Measurements from ENCODE around the gene EPS15.
"Not testable (repeated sequence)": the region's sequence is repeated elsewhere in the genome, so short reads cannot be mapped to it uniquely, and the experiment has no call there.

Gene EPS15

GRCh38 chr1:51542158-51542953 is 23.3 kb upstream of the EPS15 start:
- ATAC-seq (peak; percentile 77), DNase-seq (no peak)

GRCh38 chr1:51541313-51542050 is 22.4 kb upstream of the EPS15 start:
- DNase-seq (no peak), ATAC-seq (peak; percentile 79)

- DNase-seq, result no peak
- ATAC-seq, result no peak
Measured at GRCh38 chr1:51537568-51537967, 18.5 kb upstream of the EPS15 start.

GRCh38 chr1:51535006-51535592 is 16.0 kb upstream of the EPS15 start:
- peak; percentile 31 for DNase-seq
- no peak for ATAC-seq

- DNase-seq (no peak), ATAC-seq (peak; percentile 40)
Measured at GRCh38 chr1:51534447-51534846, 15.4 kb upstream of the EPS15 start.

- no peak for DNase-seq
Measured at GRCh38 chr1:51532853-51533252, 13.8 kb upstream of the EPS15 start.

GRCh38 chr1:51530447-51530846 is 11.4 kb upstream of the EPS15 start:
- DNase-seq, ATAC-seq: not testable (repeated sequence)

More at GRCh38 chr1:51532853-51533252, 13.8 kb upstream of the EPS15 start:
- ATAC-seq, result no peak

GRCh38 chr1:51527144-51527543 is 8.1 kb upstream of the EPS15 start:
- no peak for ATAC-seq

GRCh38 chr1:51526248-51526647 is 7.2 kb upstream of the EPS15 start:
- no peak for DNase-seq
- peak; percentile 40 for ATAC-seq

More at GRCh38 chr1:51527144-51527543, 8.1 kb upstream of the EPS15 start:
- DNase-seq, result no peak

GRCh38 chr1:51525295-51525694 is 6.2 kb upstream of the EPS15 start:
- ATAC-seq (no peak), DNase-seq (no peak)

- DNase-seq (no peak), ATAC-seq (no peak)
Measured at GRCh38 chr1:51524817-51525216, 5.8 kb upstream of the EPS15 start.

GRCh38 chr1:51523931-51524330 is 4.9 kb upstream of the EPS15 start:
- ATAC-seq, result no peak

GRCh38 chr1:51520700-51521248 is 1.7 kb upstream of the EPS15 start:
- no peak for DNase-seq
- no peak for ATAC-seq

More at GRCh38 chr1:51523931-51524330, 4.9 kb upstream of the EPS15 start:
- DNase-seq, result no peak

GRCh38 chr1:51519865-51520699 is 1.0 kb upstream of the EPS15 start:
- no peak for DNase-seq

GRCh38 chr1:51518586-51519047 is 449 bp downstream of the EPS15 start:
- peak; percentile 63 for DNase-seq
- ATAC-seq, result peak; percentile 51

More at GRCh38 chr1:51519865-51520699, 1.0 kb upstream of the EPS15 start:
- ATAC-seq, result no peak

- ATAC-seq (peak; percentile 51), DNase-seq (peak; percentile 41)
Measured at GRCh38 chr1:51518033-51518585, 957 bp downstream of the EPS15 start.

GRCh38 chr1:51517361-51518032 is 1.6 kb downstream of the EPS15 start:
- DNase-seq, result no peak
- ATAC-seq, result no peak

- ATAC-seq (no peak), DNase-seq (no peak)
Measured at GRCh38 chr1:51516649-51517158, 2.4 kb downstream of the EPS15 start.

GRCh38 chr1:51515982-51516648 is 3.0 kb downstream of the EPS15 start:
- ATAC-seq (no peak), DNase-seq (no peak)

All from stimulated activated naive CD8-positive, alpha-beta T cell treated with anti-CD3 and anti-CD28 coated beads, Interleukin-15, Interleukin-2, amounts not matched to agents 100 U/mL and 50 U/mL, for 24 hours (primary cell).